Measurements from ENCODE around the gene FOXA1. TPM values are rescaled to one million over a fixed set of nuclear protein-coding genes. Genes with fewer than 3 reads are reported as not detected.

FOXA1 gene
- total RNA-seq, 1 experiment from 2014 or later, result 131 TPM

GRCh38 chr14:37571391-37571790 lies 23.7 kb downstream of the FOXA1 start:
- no TSS peak for BruUV-seq (replicated peaks)
- peaks cover 13% of the 10 kb centered on the region for H3K36me3 Mint-ChIP-seq (ENCODE audit: insufficient read depth, unreplicated experiment)
- intact Hi-C loops (cut with micrococcal nuclease; ENCODE audit: unreplicated experiment), result no loop called here
- H3K27me3 Mint-ChIP-seq (ENCODE audit: unreplicated experiment), result no peaks in the 10 kb centered on the region
- no peak for DNase-seq
- no peak overlapping the region for H3K27ac Mint-ChIP-seq (ENCODE audit: unreplicated experiment)
- CTCF ChIA-PET, result no interaction called here
- peaks cover 26% of the 10 kb centered on the region for H3K4me1 Mint-ChIP-seq (ENCODE audit: low read depth, unreplicated experiment)
- H3K9me3 Mint-ChIP-seq (ENCODE audit: low read depth, unreplicated experiment), result peaks cover 3% of the 10 kb centered on the region
- no peak overlapping the region for H3K4me3 Mint-ChIP-seq (ENCODE audit: low read depth, unreplicated experiment)
- no peak for TF ChIP-seq CTCF (IDR thresholded peaks at IDR 0.05; ENCODE audit: unreplicated experiment)

GRCh38 chr14:37569729-37570128 lies 25.3 kb downstream of the FOXA1 start:
- intact Hi-C loops (cut with micrococcal nuclease; ENCODE audit: unreplicated experiment), result no loop called here
- H3K9me3 Mint-ChIP-seq (ENCODE audit: low read depth, unreplicated experiment), result peaks cover 3% of the 10 kb centered on the region
- peaks cover 20% of the 10 kb centered on the region for H3K36me3 Mint-ChIP-seq (ENCODE audit: insufficient read depth, unreplicated experiment)
- no peak for TF ChIP-seq CTCF (IDR thresholded peaks at IDR 0.05; ENCODE audit: unreplicated experiment)
- BruUV-seq (replicated peaks), result no TSS peak
- H3K27me3 Mint-ChIP-seq (ENCODE audit: unreplicated experiment), result no peaks in the 10 kb centered on the region
- no peak for DNase-seq
- no peak overlapping the region for H3K27ac Mint-ChIP-seq (ENCODE audit: unreplicated experiment)
- H3K4me3 Mint-ChIP-seq (ENCODE audit: low read depth, unreplicated experiment), result no peak overlapping the region
- CTCF ChIA-PET, result no interaction called here
- peaks cover 26% of the 10 kb centered on the region for H3K4me1 Mint-ChIP-seq (ENCODE audit: low read depth, unreplicated experiment)

GRCh38 chr14:37566811-37567371 lies 28.2 kb downstream of the FOXA1 start:
- Mint-ChIP-seq H3K4me1 (ENCODE audit: low read depth, unreplicated experiment) (peaks cover 36% of the 10 kb centered on the region), H3K4me3 (ENCODE audit: low read depth, unreplicated experiment) (peak overlapping the region; percentile 64), H3K27me3 (ENCODE audit: unreplicated experiment) (no peaks in the 10 kb centered on the region), H3K27ac (ENCODE audit: unreplicated experiment) (peak overlapping the region; percentile 96), H3K9me3 (ENCODE audit: low read depth, unreplicated experiment) (peaks cover 3% of the 10 kb centered on the region), H3K36me3 (ENCODE audit: insufficient read depth, unreplicated experiment) (peaks cover 26% of the 10 kb centered on the region)
- intact Hi-C loops (cut with micrococcal nuclease; ENCODE audit: unreplicated experiment), result loop anchor here (1.0 kb wide), 2 partner anchors 13 to 321 kb away; no protein-coding TSS in a partner anchor
- DNase-seq, result peak; percentile 44
- no TSS peak for BruUV-seq (replicated peaks)
- CTCF ChIA-PET, result interaction anchor here (0.5 to 0.7 kb wide), 3 partner anchors 20 to 336 kb away, joined by 3 to 4 read pairs (median 3); no protein-coding TSS in a partner anchor
- no peak for TF ChIP-seq CTCF (IDR thresholded peaks at IDR 0.05; ENCODE audit: unreplicated experiment)

GRCh38 chr14:37565550-37565949 lies 29.5 kb downstream of the FOXA1 start:
- H3K36me3 Mint-ChIP-seq (ENCODE audit: insufficient read depth, unreplicated experiment), result peaks cover 30% of the 10 kb centered on the region
- no peaks in the 10 kb centered on the region for H3K27me3 Mint-ChIP-seq (ENCODE audit: unreplicated experiment)
- peak overlapping the region; percentile 64 for H3K4me3 Mint-ChIP-seq (ENCODE audit: low read depth, unreplicated experiment)
- peaks cover 3% of the 10 kb centered on the region for H3K9me3 Mint-ChIP-seq (ENCODE audit: low read depth, unreplicated experiment)
- intact Hi-C loops (cut with micrococcal nuclease; ENCODE audit: unreplicated experiment), result loop anchor here (1.0 kb wide), 3 partner anchors 116 to 313 kb away; no protein-coding TSS in a partner anchor
- TF ChIP-seq CTCF (IDR thresholded peaks at IDR 0.05; ENCODE audit: unreplicated experiment), result peak; percentile 48
- peaks cover 35% of the 10 kb centered on the region for H3K4me1 Mint-ChIP-seq (ENCODE audit: low read depth, unreplicated experiment)
- CTCF ChIA-PET, result no interaction called here
- no TSS peak for BruUV-seq (replicated peaks)
- DNase-seq, result peak; percentile 57
- peak overlapping the region; percentile 96 for H3K27ac Mint-ChIP-seq (ENCODE audit: unreplicated experiment)

Data from Calu3 (cell line).